GM23248 (cell line): ENCODE data around the gene ELOVL6.

Source experiments
- EZH2 ChIP-seq: fragments of 200-600 bp; sonication (generic); IDR thresholded peaks from 2 replicates; pipeline ENCODE4 v1.6.1; 2018; ENCODE audit warnings: antibody characterized with exemption, mild to moderate bottlenecking; ENCODE audit not compliant: insufficient read depth, poor library complexity, severe bottlenecking
- EZH2phosphoT487 ChIP-seq: fragments of 200-600 bp; sonication (generic); IDR thresholded peaks from 2 replicates; pipeline ENCODE4 v1.6.1; 2018; ENCODE audit warnings: antibody characterized with exemption, moderate library complexity, mild to moderate bottlenecking, low read depth; ENCODE audit not compliant: insufficient read depth

DNA sequence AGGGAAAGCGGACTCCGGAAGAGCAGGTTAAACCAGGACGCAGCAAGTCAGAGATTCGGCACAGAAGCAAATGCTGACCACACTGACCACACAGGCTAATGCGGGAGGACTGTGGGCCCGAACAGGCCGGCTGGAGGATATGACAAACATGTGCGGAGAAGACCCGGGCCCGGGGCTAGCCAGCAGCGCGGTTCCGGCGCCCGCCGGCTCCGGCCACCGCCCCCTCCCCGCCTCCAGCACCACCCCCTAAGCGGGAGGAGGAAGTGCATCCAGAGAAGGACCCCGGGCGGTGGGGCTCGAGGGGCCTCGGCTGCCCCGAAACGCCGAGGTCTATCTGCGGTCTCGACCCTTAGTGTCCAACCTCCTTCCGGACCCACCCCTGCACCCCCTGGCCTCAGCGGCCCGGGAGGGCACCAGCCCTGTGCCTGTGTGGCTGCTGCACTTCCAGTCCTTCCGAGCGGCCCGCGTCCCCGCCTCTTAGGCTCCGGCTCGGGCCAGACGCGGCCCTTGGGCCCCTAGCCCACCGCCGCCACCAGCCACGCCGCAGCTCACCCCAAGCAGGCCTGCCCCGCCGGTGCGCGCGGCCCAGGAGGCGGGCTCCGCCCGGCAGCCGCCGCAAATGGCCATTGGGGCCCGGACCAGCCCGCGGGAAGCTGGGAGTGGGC is 2.1 kb downstream of the ELOVL6 start:
- TF ChIP-seq EZH2: no peak
- TF ChIP-seq EZH2phosphoT487: no peak
